Stimulated activated CD8-positive, alpha-beta memory T cell treated with anti-CD3 and anti-CD28 coated beads, Interleukin-7, amount 100 ng/mL, for 4 hours (primary cell): ENCODE data around the gene TUBGCP5.
"Not testable (repeated sequence)": the region's sequence is repeated elsewhere in the genome, so short reads cannot be mapped to it uniquely, and the experiment has no call there.

Source experiments
- DNase-seq, 2 donors: peaks; one replicate each; pipeline ENCODE4 v3.0.0-alpha.2; 2020; ENCODE audit warnings: low read depth in 2 of 2

TUBGCP5 gene

GRCh38 chr15:23039143-23039916, at the start of gene TUBGCP5:
Gene TUBGCP5 (minus strand): TSS chr15:23039569. CDS start chr15:23039543, 26 bp downstream.
- peak; percentile 91 to 94 for DNase-seq

- DNase-seq, result no peak
Measured at GRCh38 chr15:23083115-23083514, 43.7 kb upstream of the TUBGCP5 start.

- DNase-seq, result not testable (repeated sequence)
Measured at GRCh38 chr15:23081996-23082737, 42.8 kb upstream of the TUBGCP5 start.

GRCh38 chr15:23081271-23081670, 41.9 kb upstream of the TUBGCP5 start:
- no peak for DNase-seq

GRCh38 chr15:23079766-23080165, 40.4 kb upstream of the TUBGCP5 start:
- no peak for DNase-seq

GRCh38 chr15:23075927-23076326, 36.6 kb upstream of the TUBGCP5 start:
- no peak for DNase-seq

- DNase-seq, result no peak
Measured at GRCh38 chr15:23074684-23075083, 35.3 kb upstream of the TUBGCP5 start.

- DNase-seq, result no peak
Measured at GRCh38 chr15:23073890-23074646, 34.7 kb upstream of the TUBGCP5 start.

- DNase-seq, result no peak
Measured at GRCh38 chr15:23072633-23073032, 33.3 kb upstream of the TUBGCP5 start.

- no peak for DNase-seq
Measured at GRCh38 chr15:23069496-23070166, 30.3 kb upstream of the TUBGCP5 start.

- DNase-seq, result no peak
Measured at GRCh38 chr15:23067416-23067815, 28.0 kb upstream of the TUBGCP5 start.

GRCh38 chr15:23065836-23066235, 26.5 kb upstream of the TUBGCP5 start:
- DNase-seq, result no peak

GRCh38 chr15:23064156-23064555, 24.8 kb upstream of the TUBGCP5 start:
- DNase-seq, result no peak

GRCh38 chr15:23057707-23058106, 18.3 kb upstream of the TUBGCP5 start:
- no peak for DNase-seq

GRCh38 chr15:23055316-23055715, 15.9 kb upstream of the TUBGCP5 start:
- DNase-seq, result no peak

- DNase-seq, result no peak
Measured at GRCh38 chr15:23052522-23052921, 13.2 kb upstream of the TUBGCP5 start.

- DNase-seq, result no peak
Measured at GRCh38 chr15:23050708-23051107, 11.3 kb upstream of the TUBGCP5 start.

- no peak for DNase-seq
Measured at GRCh38 chr15:23049984-23050628, 10.7 kb upstream of the TUBGCP5 start.

- DNase-seq, result not testable (repeated sequence)
Measured at GRCh38 chr15:23048572-23049282, 9.4 kb upstream of the TUBGCP5 start.

GRCh38 chr15:23043987-23044386, 4.6 kb upstream of the TUBGCP5 start:
- DNase-seq, result not testable (repeated sequence)

GRCh38 chr15:23043535-23043934, 4.2 kb upstream of the TUBGCP5 start:
- DNase-seq, result not testable (repeated sequence)
